ENCODE results near the gene UBR1. TPM values are rescaled to one million over a fixed set of nuclear protein-coding genes. Genes with fewer than 3 reads are reported as not detected.

The UBR1 gene
- total RNA-seq, 1 experiment from 2014 or later: 28.7 TPM

DNA sequence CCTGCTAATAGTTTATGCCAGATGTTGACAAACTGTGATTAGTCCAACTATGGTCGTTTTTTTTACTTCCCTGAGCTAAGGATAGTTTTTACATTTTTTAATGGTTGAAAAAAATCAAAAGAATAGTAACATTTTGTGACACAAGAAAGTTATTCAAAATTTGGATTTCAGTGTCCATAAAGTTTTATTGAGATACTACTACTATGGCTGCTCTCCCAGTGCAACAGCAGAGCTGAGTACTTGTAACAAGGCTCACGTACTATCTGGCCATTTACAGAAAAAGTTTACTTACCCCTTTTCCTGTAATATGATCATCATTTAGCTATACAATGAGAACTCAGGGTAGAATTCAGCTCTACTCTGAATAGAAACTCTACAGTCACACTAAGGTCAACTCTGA, 16.0 kb upstream of the UBR1 start:
- in situ Hi-C loops (cut with HindIII; ENCODE audit: low pct_unique_long_range_greater_than_20kb, low sequenced_read_pairs): no loop called here
- DNase-seq (ENCODE audit: low read depth, low spot score): no peak

DNA sequence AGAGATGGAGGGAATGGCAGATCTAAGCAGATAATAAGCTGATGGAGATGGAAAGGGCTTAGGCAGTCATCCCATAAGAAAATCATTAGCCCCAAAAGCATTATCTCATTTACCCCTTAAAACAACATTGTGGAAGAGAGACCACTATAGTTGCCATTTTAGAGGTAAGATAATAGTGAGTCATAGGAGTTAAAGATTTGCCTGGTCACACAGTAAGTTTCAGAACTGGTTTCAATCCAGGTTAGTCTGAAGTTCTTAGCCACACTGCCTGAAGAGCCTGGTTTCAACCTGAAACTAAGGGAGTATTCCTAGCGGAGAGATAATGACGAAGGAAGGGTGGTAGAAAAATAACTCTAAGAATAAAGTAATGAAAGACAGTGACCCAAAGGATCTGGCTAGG, 13.0 kb upstream of the UBR1 start:
- DNase-seq (ENCODE audit: low read depth, low spot score): no peak

DNA sequence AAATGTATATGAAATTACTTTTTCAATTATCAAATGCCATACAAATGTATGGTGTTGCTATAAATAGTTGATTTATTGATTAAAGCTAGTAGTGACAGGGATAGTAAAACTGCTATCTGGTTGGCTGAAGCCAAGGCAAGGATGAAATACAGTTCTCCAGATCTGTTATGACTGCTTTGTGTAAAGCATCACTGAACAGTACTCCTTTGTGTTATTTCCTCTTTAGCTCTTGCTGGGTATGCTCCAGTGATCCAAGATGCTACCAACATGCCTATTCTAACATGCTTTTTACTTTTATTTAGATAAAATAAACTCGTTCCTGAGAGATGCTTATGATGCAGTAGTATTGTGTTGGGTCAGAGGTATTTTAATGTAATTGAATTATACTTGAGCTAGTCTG, 12.4 kb upstream of the UBR1 start:
- in situ Hi-C loops (cut with HindIII; ENCODE audit: low pct_unique_long_range_greater_than_20kb, low sequenced_read_pairs): no loop called here
- DNase-seq (ENCODE audit: low read depth, low spot score): no peak

More for the DNA sequence above, 13.0 kb upstream of the UBR1 start:
- in situ Hi-C loops (cut with HindIII; ENCODE audit: low pct_unique_long_range_greater_than_20kb, low sequenced_read_pairs): no loop called here

DNA sequence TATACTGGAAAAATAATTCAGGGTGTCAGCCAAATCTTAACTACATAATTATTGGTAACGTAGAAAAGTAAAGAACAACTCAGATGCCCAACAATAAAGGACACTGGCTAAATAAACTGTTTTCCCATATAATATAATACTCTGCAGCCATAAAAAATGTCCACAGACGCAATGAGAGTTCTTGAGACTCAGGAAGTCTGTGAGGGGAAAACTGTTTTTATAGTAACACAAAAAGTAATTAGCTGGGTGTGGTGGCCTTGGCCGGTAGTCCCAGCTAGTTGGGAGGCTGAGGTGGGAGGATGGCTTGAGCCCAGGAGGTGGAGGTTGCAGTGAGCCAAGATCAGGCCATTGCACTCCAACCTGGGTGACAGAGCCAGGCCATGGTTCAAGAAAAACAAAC, 5.5 kb upstream of the UBR1 start:
- no peak for DNase-seq (ENCODE audit: low read depth, low spot score)
- in situ Hi-C loops (cut with HindIII; ENCODE audit: low pct_unique_long_range_greater_than_20kb, low sequenced_read_pairs): no loop called here

DNA sequence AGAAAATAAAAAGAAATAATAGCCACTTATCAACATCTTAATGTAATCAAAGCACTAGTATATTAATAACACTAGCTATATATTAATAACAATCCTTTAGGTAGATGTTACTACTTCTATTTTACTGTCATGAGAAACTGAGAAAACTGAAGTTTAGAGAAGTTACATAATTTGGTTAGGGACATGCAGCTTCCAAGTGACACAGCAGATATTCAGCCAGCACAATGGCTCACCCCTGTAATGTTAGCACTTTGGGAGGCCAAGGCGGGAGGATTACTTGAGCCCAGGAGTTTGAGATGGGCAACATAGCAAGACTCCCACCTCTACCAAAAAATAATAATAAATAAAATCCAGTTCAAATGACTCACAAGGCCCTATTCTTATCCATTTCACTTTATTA, 1.9 kb upstream of the UBR1 start:
- in situ Hi-C loops (cut with HindIII; ENCODE audit: low pct_unique_long_range_greater_than_20kb, low sequenced_read_pairs): no loop called here
- no peak for DNase-seq (ENCODE audit: low read depth, low spot score)

DNA sequence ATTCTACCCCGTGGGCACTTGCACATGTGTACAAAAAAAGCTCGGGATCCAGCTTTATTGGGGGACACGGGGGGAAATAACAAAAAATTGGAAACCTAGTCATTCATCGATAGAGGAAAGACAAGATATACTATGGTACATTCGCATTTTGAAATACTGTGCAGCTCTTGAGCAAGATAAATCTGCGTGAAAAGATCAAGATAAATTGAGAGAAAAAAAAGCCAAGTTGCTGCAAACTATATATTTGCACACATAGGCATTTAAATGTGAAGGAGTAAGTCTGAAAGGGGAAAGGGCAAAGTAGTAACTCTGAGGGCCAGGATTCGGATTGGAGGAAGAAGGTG, 620 bp upstream of the UBR1 start:
- no peak for DNase-seq (ENCODE audit: low read depth, low spot score)
- in situ Hi-C loops (cut with HindIII; ENCODE audit: low pct_unique_long_range_greater_than_20kb, low sequenced_read_pairs): no loop called here

DNA sequence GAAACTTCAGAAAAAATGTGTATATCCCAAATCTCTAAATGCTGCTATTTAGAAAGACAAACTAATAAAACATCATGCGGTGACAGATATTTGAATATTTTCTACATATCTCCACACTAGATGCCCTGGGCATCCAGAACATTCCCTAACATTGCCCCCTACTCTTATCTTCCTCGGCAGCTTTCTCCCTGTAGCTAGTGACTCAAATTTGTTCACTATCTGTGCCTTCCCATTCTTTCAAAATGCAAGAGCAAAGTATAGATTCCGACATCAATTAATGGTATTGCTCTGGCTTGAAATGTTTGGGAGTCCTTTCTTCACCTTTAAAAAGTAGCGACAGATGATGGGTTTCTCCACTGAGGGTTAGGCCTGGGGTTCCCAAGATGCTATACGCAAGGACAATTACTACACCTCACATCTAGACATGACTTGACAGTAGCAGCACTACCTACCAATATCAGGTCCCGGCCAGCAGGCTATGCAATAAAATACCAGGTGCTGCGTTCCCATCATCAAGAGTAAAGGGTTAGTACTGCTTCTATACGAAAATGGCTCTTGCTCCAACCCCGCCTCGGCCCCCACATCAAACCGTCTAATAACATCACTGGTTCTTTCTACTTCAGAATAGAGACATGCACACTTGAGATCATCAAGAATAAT, 631 bp downstream of the UBR1 start:
- DNase-seq (ENCODE audit: low read depth, low spot score): no peak
- in situ Hi-C loops (cut with HindIII; ENCODE audit: low pct_unique_long_range_greater_than_20kb, low sequenced_read_pairs): no loop called here

DNA sequence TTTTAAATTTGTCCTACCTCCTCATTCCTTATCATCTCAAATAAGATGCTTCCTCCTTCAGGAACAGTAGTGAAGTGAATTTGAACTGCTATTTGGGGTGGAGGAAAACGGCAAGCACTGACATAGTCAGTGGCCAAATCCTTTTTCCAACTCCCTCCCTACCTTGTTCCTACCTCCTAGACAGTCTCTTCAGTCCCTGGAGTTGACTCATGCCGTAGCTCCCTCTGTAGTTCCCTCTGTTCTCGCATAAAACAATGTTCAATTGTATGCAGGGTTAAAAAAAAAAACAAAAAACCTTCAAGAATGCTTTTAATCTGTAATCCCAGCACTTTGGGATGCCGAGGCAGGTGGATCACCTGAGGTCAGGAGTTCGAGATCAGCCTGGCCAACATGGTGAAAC, 1.4 kb downstream of the UBR1 start:
- peak; percentile 43 for DNase-seq (ENCODE audit: low read depth, low spot score)
- in situ Hi-C loops (cut with HindIII; ENCODE audit: low pct_unique_long_range_greater_than_20kb, low sequenced_read_pairs): no loop called here

DNA sequence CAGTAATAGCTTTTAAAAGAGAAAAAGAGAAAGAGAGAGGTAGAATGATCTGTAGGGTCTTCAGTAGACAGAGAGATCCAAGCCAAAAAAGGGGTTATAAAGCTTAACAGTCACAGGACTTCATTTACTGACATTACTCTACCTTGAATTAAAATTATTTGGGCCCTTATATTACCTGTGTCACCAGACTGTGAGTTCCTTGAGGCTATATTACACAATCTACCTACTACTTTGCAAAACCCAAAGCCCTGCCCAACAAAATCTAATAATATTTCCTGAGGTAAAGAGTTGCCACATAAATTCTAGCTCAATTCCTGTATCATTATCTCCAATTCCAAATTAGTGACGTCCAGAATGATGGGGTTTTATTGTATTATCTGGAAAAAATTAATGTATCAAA, 1.9 kb downstream of the UBR1 start:
- in situ Hi-C loops (cut with HindIII; ENCODE audit: low pct_unique_long_range_greater_than_20kb, low sequenced_read_pairs): no loop called here
- DNase-seq (ENCODE audit: low read depth, low spot score): no peak

DNA sequence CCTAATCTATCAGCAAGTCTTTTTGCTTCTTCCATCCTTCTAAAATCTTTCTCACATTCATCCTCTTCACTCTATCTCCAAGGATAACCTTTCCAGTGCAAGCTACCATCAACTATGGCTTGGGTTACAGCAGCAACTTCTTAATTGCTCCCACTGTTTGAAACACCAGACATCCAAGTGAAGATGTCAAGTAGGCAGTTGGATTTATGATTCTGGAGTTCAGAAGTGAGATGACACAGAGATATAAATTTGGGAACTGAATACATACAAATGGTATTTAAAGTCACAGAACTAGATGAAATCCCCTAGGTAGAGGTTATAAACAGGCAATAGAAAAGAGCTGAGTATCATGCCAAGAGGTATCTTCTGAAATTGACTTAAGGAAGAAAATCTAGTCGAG, 3.7 kb downstream of the UBR1 start:
- no peak for DNase-seq (ENCODE audit: low read depth, low spot score)
- in situ Hi-C loops (cut with HindIII; ENCODE audit: low pct_unique_long_range_greater_than_20kb, low sequenced_read_pairs): no loop called here

DNA sequence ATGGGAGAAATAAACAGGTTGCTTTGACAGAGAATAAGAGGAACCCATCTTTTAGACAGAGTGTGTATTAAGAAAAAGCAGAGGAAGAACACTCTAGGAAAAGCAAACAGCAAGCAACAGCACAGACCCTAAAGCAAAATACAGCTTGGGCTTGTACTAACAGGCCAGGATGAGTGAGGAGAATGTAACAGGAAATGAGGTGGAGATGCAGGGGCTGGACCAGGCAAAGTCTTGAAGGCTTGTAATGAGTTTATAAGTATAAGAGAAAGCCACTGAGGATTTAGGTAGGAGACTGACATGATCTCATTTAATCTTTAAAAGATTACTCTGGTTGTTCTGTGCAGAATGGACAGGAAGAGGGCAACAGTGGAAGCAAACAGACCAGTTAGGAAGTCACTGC, 4.9 kb downstream of the UBR1 start:
- no peak for DNase-seq (ENCODE audit: low read depth, low spot score)
- in situ Hi-C loops (cut with HindIII; ENCODE audit: low pct_unique_long_range_greater_than_20kb, low sequenced_read_pairs): no loop called here

DNA sequence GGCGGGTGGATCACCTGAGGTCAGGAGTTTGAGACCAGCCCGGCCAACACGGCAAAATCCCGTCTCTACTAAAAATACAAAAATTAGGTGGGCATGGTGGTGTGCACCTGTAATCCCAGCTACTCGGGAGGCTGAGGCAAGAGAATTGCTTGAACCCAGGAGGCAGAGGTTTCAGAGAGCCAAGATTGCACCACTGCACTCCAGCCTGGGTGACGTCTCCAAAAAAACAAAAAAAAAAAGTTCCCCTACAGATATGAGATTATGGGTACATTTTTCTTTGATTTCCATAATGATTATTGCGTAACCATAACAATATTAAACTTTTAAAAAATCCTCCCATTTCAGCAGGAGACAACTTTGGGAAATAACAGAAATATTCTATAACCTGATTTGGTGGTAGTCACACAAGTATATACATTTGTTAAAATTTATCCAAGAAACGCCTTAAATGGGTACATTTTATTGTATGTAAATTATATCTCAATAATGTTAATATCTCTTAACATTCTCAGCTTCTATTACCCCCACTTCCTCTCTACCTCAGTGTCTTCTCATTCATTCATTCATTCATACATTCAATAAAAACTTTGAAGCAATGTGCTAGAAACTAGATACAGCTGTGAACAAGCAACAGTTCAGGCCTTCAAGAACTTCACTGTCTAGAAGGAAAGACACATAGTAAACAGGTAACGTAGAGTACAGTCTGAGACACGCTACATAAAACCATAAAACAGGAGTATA, 6.6 kb downstream of the UBR1 start:
- DNase-seq (ENCODE audit: low read depth, low spot score): no peak
- in situ Hi-C loops (cut with HindIII; ENCODE audit: low pct_unique_long_range_greater_than_20kb, low sequenced_read_pairs): no loop called here

DNA sequence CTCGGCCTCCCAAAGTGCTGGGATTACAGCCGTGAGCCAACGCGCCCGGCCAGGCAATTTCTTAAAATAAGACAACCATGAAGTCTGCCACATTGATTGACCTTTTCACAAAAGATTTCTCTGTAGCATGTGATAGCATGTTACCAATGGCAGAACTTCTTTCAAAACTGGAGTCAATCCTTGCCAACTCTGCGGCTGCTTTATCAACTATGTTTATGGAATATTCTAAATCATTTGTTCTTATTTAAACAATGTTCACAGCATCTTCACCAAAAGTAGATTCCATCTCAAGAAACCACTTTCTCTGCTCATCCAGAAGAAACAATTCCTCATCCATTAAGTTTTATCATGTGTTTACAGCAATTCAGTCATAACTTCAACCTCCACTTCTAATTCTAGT, 9.4 kb downstream of the UBR1 start:
- in situ Hi-C loops (cut with HindIII; ENCODE audit: low pct_unique_long_range_greater_than_20kb, low sequenced_read_pairs): no loop called here
- DNase-seq (ENCODE audit: low read depth, low spot score): no peak

DNA sequence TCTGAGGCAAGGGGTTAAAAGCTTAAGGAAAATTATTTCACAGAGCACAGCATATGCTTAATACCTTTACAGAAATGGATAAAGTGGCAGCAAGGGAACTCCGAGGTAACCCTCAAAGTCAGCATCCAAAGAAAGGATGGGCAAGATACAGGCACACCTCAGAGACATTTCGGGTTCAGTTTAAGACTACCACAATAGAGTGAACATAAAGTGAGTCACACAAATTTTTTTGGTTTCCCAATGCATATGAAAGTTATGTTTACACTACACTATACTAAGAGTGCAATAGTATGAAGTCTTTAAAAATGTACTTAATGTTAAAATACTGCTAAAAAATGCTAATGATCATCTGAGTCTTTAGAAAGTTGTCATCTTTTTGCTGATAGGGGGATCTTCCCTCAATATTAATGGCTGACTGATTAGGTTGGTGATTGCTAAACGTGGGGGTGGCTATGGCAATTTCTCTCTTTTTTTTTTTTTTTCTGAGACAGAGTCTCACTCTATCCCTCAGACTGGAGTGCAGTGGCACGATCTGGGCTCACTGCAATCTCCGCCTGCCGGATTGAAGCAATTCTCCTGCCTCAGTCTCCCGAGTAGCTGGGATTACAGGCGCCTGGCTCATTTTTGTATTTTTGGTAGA, 10.0 kb downstream of the UBR1 start:
- DNase-seq (ENCODE audit: low read depth, low spot score): no peak

DNA sequence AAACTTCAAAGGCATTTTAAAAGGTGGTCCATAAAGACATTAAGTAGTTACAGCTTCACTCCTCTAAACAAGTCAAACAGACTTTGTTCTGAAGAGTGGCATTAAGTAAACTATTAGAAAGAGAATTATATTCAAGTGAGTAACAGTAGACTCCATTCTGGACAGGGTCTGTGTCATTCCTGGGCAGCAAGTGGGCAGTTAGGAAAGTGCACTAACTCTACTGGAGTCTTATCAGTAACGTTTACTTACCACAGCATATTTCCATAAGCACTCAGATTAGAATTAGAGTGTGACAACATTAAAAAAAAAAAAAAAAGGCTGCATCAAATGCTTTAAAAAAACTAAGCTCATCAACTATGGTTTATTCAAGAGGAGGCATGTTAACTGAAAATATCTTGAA, 10.6 kb downstream of the UBR1 start:
- no peak for DNase-seq (ENCODE audit: low read depth, low spot score)
- in situ Hi-C loops (cut with HindIII; ENCODE audit: low pct_unique_long_range_greater_than_20kb, low sequenced_read_pairs): no loop called here

More for the DNA sequence above, 10.0 kb downstream of the UBR1 start:
- in situ Hi-C loops (cut with HindIII; ENCODE audit: low pct_unique_long_range_greater_than_20kb, low sequenced_read_pairs): no loop called here

DNA sequence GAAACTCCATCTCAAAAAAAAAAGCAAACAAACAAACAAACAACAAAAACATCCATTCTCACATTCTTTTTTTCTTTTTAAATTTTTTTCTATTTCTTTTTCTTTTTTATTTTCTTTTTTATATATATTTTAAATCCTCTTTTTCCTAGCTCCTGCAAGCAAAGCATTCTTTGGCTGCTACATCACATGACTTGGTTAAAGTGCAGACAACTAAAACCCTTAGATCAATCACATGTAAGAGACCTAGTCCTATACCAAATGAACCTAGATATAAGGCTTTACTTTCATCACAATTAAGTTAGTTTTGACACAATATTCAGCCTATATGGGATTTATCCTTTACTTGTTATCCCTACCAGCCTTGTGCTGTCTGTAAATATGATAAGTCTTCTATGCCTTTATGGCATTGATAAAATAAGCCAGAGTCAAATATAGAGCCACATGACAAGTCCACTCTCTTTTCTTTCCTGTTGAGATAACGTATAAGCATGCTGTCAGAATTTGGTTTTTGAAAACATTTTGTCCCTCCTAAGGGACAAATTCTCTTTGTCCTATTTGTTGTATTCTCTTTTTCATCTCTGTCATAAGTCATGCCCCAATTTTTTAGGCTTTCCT, 11.3 kb downstream of the UBR1 start:
- no peak for DNase-seq (ENCODE audit: low read depth, low spot score)
- in situ Hi-C loops (cut with HindIII; ENCODE audit: low pct_unique_long_range_greater_than_20kb, low sequenced_read_pairs): no loop called here

DNA sequence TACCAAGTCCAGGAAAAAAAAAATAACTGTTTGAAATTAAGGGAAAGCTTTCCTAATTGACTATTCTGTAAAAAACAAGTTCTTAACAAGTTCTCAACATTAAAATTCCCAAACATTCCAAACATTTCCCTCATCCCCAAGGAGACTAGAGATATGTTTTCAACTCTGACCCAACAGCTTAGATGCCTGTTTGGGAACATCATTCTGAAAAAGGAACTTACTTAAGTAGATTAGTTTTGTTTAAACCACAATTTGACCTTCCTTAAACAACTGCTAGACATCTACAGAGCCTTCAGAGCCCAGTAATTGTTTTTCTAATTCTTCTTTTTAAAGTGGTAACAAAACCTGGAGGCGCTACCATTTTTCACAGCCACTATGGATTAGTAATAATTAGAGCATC, 12.8 kb downstream of the UBR1 start:
- in situ Hi-C loops (cut with HindIII; ENCODE audit: low pct_unique_long_range_greater_than_20kb, low sequenced_read_pairs): no loop called here
- no peak for DNase-seq (ENCODE audit: low read depth, low spot score)

DNA sequence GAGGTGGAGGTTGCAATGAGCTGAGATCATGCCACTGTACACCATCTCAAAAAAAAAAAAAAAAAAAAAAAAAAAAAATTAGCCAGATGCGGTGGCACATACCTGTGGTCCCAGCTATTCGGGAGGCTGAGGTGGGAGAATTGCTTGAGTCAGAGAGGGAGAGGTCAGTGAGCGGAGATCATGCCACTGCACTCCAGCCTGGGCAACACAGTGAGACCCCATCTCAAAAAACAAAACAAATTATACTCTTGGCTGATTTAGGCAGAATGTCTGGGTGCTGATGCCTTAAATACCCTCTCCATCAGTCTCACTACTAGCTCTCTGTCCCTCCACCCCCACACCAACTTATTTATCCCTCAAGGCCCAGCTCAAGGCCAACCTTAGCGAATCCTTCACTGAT, 14.0 kb downstream of the UBR1 start:
- in situ Hi-C loops (cut with HindIII; ENCODE audit: low pct_unique_long_range_greater_than_20kb, low sequenced_read_pairs): no loop called here
- DNase-seq (ENCODE audit: low read depth, low spot score): no peak

DNA sequence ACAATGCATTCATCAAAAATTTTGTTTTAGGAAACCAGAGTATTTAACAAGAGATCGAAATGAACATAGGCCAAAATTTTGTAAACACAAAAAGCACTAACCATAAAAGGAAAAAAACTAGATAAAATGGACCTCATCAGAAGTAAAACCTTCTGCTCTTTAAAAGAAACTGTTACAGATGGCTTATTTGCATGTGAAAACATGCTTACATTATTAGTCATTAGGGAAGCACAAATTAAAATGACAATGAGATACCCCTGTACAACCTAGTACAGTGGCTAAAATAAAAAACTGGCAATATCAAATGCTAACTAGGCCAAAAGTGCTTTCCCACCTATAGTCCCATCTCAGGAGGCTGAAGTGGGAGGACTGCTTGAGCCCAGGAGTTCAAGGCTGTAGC, 19.3 kb downstream of the UBR1 start:
- in situ Hi-C loops (cut with HindIII; ENCODE audit: low pct_unique_long_range_greater_than_20kb, low sequenced_read_pairs): no loop called here
- DNase-seq (ENCODE audit: low read depth, low spot score): no peak
